ENCODE results near the gene NDNF. TPM values are rescaled to one million over a fixed set of nuclear protein-coding genes. Genes with fewer than 3 reads are reported as not detected.

NDNF gene
- total and polyA plus RNA-seq, 9 of the 15 experiments (the other 6 are each of a cell fraction or from before 2014, with no cell fraction given) = not detected

- H3K79me2 ChIP-seq (ENCODE audit: control insufficient read depth, insufficient read depth, low read length) = no peaks in the 10 kb centered on the region
- H3K4me2 ChIP-seq (ENCODE audit: insufficient read depth, low read length) = no peak overlapping the region
- H3K27me3 ChIP-seq (ENCODE audit: control insufficient read depth in 2 of 2, insufficient read depth in 2 of 2, low read length in 2 of 2) = no peaks in the 10 kb centered on the region
- in situ Hi-C loops (cut with MboI) (no loop called here), intact Hi-C loops (cut with micrococcal nuclease) (no loop called here)
- no peaks in the 10 kb centered on the region for H3K9me1 ChIP-seq (ENCODE audit: control insufficient read depth, insufficient read depth, low read length)
- CTCF ChIA-PET (ENCODE audit: low intra/inter-chr PET ratio) = no interaction called here
- H3K9ac ChIP-seq (ENCODE audit: insufficient read depth in 1 of 2, low read depth in 2 of 2, low read length in 2 of 2) = no peak overlapping the region
- H3K9me3 ChIP-seq (replicated peaks; ENCODE audit: control insufficient read depth, insufficient read depth, low read depth, low read length) = no peaks in the 10 kb centered on the region
- no peak overlapping the region for H2AFZ ChIP-seq (ENCODE audit: low read depth, low read length)
- no peaks in the 10 kb centered on the region for H4K20me1 ChIP-seq (replicated peaks; ENCODE audit: control insufficient read depth, insufficient read depth, low read length)
- no peak for ATAC-seq
- no TSS peak for BruUV-seq (replicated peaks)
- no peak for TF ChIP-seq RBM17 (IDR thresholded peaks at IDR 0.05; ENCODE audit: borderline replicate concordance, low read depth, low read length)
- TF ChIP-seq E2F8 (IDR thresholded peaks at IDR 0.05; ENCODE audit: low read depth, partially characterized antibody) = no peak
- TF ChIP-seq ZKSCAN1 (IDR thresholded peaks at IDR 0.05; ENCODE audit: low read depth, low read length) = no peak
- TF ChIP-seq MNT (conservative IDR thresholded peaks at IDR 0.05) = no peak
- no peak for TF ChIP-seq ZNF695 (CRISPR knock-in tag; IDR thresholded peaks at IDR 0.05)
- TF ChIP-seq HNRNPUL1 (IDR thresholded peaks at IDR 0.05; ENCODE audit: low read length) = no peak
- TF ChIP-seq POLR2H (tag; IDR thresholded peaks at IDR 0.05; ENCODE audit: low read depth) = no peak
- no peak for TF ChIP-seq ZNF436 (CRISPR knock-in tag; IDR thresholded peaks at IDR 0.05)
- TF ChIP-seq TCFL5 (CRISPR knock-in tag; conservative IDR thresholded peaks at IDR 0.05) = no peak
- no peaks in the 10 kb centered on the region for H3K4me1 ChIP-seq (replicated peaks in 1 of 2; ENCODE audit: control insufficient read depth in 2 of 2, insufficient read depth in 2 of 2, low read length in 2 of 2)
- 0% methylated on average over 2 of the region's 2 CpGs for WGBS (ENCODE audit: insufficient coverage, low coverage, missing lambda C conversion rate)
- POLR2A ChIA-PET = no interaction called here
- H3K27ac ChIP-seq (ENCODE audit: extremely low read depth, low read depth, low read length) = no peak overlapping the region
- no peak for DNase-seq (ENCODE audit: extremely low read depth in 1 of 4, low spot score in 3 of 4)
- no peak overlapping the region for H3K4me3 ChIP-seq
- no peak for FAIRE-seq
- H3K36me3 ChIP-seq (ENCODE audit: control insufficient read depth, insufficient read depth, low read length) = no peaks in the 10 kb centered on the region
Observed at GRCh38 chr4:121098266-121098665, 25.9 kb upstream of the NDNF start.

Measured in K562 (cell line).